KG1 (cell line): ENCODE results near the gene TEX36.
"Not testable (repeated sequence)": the region's sequence is repeated elsewhere in the genome, so short reads cannot be mapped to it uniquely, and the experiment has no call there.

ENCODE experiments used
- DNase-seq: peaks from one replicate; lab custom pipeline; 2025; lab: John Stamatoyannopoulos, UW

Gene TEX36

GRCh38 chr10:125692196-125692595 lies 9.2 kb upstream of the TEX36 start:
- no peak for DNase-seq

- no peak for DNase-seq
Observed at GRCh38 chr10:125691160-125691981, 8.4 kb upstream of the TEX36 start.

DNA sequence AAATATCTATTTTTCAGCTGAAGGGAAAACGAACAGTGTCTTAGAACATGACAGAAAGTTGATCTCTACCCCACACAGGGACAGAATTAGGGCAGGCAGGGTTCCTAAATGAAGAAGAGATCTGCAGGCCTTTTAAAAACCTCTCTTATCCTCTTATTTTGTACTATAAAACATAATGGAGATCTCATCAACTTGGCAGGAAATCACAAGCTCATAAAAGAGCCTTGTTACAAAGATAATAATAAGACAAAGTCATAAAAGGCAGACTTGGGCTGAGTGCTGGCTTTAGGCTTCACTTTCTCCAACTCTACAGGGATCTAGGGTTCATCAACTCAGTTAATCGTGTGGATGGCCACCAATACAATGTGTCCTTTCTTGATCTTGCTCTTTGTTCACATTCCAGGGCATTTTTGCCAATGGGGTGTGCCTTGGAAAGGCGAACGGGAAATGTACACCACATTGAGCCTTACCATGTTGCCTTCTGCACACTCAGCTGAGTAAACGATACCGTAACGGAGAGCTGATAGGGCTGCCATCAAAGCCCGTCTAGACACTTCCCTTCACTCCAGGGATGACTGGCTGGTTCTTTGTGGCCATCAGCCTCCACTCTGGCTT lies 7.1 kb upstream of the TEX36 start:
- DNase-seq: no peak

DNA sequence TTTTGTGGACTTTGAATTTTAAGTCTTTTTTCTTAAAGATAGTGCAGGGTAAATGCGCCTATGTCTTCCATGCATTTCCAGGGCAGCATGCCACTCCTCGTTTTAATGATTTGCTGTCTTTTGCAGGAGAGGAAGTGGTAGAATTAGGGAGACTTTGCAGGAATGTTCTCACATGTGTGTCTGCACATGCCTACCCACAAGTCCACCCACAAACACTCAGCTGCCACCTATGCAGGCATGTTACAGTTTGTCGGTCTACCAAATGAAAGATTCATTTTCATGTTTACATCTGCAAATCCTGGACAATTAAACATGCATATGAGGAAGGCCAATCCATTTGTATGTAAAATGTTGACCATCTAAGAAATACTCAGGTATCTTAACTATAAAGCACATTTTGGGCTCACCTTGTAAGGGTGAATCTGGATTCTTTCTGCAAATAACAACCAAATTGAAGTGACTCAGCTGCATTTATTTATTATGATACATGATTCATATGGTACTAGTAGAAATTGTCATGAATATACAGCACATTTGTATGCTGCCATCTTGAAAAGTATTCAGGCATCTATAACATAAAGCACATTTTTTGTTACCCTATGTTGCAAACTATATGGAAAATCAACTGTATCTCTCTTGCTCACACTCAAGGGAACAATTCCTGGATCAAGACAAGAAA lies 4.7 kb upstream of the TEX36 start:
- no peak for DNase-seq

GRCh38 chr10:125684581-125684980 lies 1.6 kb upstream of the TEX36 start:
- DNase-seq: no peak

GRCh38 chr10:125683821-125684220 lies 858 bp upstream of the TEX36 start:
- no peak for DNase-seq

GRCh38 chr10:125679436-125679835 lies 3.5 kb downstream of the TEX36 start:
- no peak for DNase-seq

DNA sequence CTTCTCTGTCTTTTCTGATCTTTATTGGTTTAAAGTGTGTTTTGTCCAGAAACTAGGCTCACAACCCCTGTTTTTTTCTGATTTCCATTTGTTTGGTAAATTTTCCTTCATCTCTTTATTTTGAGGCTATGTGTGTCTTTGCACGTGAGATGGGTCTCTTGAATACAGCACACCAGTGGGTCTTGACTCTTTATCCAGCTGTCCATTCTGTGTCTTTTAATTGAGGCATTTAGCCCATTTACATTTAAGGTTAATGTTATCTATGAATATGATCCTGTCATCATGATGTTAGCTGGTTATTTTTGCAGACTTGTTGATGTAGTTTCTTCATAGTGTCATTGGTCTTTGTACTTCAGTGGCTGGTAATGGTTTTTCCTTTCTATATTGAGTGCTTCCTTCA lies 10.1 kb downstream of the TEX36 start:
- DNase-seq: no peak

DNA sequence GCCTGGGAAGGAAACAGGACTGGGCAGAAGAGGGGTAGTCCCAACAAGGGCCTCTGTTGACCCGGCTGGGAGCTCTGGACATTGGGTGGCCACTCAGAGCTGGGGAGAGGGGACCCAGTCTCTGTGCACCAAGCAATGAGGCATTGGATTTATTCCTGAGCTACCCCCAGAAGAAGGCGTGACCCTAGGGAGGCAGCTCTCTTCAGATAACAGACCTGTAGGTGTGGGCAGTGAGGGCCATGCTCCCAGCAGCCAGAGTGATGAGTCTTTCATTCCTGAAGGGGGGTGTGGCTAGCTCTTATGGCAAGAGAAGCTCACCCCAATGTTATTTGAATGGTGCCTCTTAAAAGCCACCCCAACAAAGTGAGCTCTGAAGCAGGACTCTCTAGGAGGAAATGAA lies 20.4 kb downstream of the TEX36 start:
- DNase-seq: no peak

GRCh38 chr10:125661941-125662515 lies 20.9 kb downstream of the TEX36 start:
- DNase-seq: no peak

GRCh38 chr10:125661431-125661940 lies 21.5 kb downstream of the TEX36 start:
- DNase-seq: no peak

GRCh38 chr10:125659071-125659470 lies 23.9 kb downstream of the TEX36 start:
- no peak for DNase-seq

GRCh38 chr10:125656523-125656922 lies 26.4 kb downstream of the TEX36 start:
- no peak for DNase-seq

- not testable (repeated sequence) for DNase-seq
Observed at GRCh38 chr10:125653113-125653512, 29.9 kb downstream of the TEX36 start.

DNA sequence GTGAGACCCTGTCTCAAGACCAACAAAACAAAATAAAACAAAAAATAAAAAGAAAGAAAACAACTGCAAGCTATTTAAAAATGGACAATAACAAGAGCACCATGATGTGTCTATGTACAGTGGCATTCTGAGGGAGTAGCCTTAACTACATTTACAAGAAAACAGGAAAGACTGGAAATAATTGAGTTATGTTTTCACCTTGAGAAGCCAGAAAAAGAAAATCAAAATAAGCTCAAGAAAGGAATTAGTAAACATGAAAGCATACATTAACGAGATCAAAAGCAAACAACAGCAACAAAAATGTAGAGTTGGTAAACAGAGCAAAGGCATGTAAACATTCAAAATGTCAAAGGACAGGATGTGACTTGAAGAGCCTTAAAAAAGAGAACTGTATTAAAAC lies 36.7 kb downstream of the TEX36 start:
- DNase-seq: no peak

DNA sequence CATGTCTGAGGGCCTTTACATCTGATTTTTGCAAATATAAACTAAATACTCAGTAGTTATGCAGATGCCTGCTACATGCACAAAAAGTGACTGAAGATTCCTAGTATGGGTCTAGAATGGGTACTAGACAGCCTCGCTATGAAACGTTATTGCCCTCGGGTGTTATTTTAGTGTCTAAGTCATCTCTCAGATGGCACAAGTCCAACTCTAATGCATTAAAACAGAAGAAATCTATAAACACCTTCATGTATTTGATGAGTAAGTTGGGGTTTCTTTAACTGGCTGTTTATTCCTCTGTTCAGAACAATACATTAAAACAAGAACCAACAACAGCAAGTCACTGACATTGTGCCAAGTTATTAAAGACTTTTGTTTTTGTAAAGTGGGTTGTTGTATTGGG lies 41.6 kb downstream of the TEX36 start:
- DNase-seq: no peak

- DNase-seq: no peak
Observed at GRCh38 chr10:125640653-125641052, 42.3 kb downstream of the TEX36 start.

GRCh38 chr10:125639846-125640245 lies 43.1 kb downstream of the TEX36 start:
- DNase-seq: no peak

GRCh38 chr10:125638555-125638954 lies 44.4 kb downstream of the TEX36 start:
- no peak for DNase-seq

DNA sequence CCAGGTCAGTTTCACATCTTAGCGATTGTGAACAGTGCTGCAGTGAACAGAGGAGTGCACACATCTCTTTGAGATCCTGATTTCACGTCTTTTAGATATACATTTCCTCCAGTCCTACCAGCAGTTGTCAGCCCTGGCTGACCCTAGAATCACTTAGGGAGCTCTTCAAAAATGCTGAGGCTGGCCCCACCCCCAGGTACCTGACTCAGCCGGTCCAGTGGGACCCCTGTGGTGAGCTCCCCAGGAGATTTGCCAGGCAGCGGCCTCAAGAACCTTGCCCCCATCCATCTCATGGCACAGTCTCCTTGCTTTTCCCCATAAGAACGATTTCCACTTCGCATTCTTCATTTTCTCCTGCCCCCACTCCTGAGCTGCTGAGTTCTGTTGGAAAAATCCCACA lies 45.5 kb downstream of the TEX36 start:
- no peak for DNase-seq

DNA sequence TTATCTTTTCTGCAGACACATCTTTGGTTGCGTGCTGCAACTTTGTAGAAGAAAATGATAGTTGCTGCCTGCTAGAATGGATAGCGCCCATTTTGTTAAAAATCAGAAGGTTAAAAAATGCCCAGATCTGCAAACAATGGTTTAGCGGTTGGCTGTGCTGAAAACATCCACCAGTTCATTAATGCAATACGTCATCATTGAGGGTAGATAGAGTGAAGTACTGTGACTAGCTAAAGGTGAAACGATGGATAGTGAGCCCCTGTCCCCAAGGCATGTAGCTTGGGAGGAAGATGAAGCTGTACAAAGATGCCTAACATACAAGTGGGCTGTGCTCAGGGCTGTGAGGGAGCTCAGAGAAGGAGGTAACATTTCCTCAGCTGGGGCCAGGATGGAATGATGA lies 48.4 kb downstream of the TEX36 start:
- DNase-seq: no peak

DNA sequence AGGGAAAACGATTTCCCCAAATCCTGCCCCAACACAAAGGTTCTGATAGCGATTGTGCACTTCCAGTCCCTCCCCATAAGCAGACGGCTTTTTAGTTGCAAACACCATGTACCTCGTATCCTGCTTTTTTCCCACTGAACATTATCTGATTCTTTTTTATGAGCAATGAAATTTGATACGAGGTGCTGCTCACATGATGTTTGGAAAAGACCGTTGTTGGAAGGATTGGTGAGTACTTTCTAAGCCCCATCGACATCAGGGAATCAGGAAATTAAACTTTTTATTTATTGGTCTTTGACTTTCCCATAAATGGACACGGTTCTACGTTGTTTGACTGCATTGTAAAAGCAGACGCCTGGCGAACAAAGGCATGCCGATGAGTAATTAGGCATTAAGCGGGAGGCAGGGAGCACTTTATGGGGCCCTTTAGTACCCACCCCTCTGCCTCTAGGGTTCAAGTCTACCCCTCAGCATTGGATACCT lies 49.4 kb downstream of the TEX36 start:
- no peak for DNase-seq
